ENCODE measurements around the gene FBXO11.
"Not testable (repeated sequence)": the region's sequence is repeated elsewhere in the genome, so short reads cannot be mapped to it uniquely, and the experiment has no call there.

Gene FBXO11

GRCh38 chr2:47897883-47898731 lies 8.2 kb downstream of the FBXO11 start:
- no peak for DNase-seq

GRCh38 chr2:47897191-47897882 lies 9.0 kb downstream of the FBXO11 start:
- not testable (repeated sequence) for DNase-seq

GRCh38 chr2:47896450-47896968 lies 9.8 kb downstream of the FBXO11 start:
- DNase-seq = no peak

GRCh38 chr2:47893771-47894170 lies 12.5 kb downstream of the FBXO11 start:
- DNase-seq = no peak

- no peak for DNase-seq
Observed at GRCh38 chr2:47892338-47892730, 14.0 kb downstream of the FBXO11 start.

- no peak for DNase-seq
Observed at GRCh38 chr2:47891369-47892337, 14.6 kb downstream of the FBXO11 start.

- no peak for DNase-seq
Observed at GRCh38 chr2:47890711-47891368, 15.5 kb downstream of the FBXO11 start.

GRCh38 chr2:47888581-47889280 lies 17.6 kb downstream of the FBXO11 start:
- no peak for DNase-seq

- DNase-seq = no peak
Observed at GRCh38 chr2:47876912-47877311, 29.4 kb downstream of the FBXO11 start.

- DNase-seq = no peak
Observed at GRCh38 chr2:47872941-47873340, 33.4 kb downstream of the FBXO11 start.

- no peak for DNase-seq
Observed at GRCh38 chr2:47870641-47871540, 35.4 kb downstream of the FBXO11 start.

- no peak for DNase-seq
Observed at GRCh38 chr2:47869859-47870595, 36.3 kb downstream of the FBXO11 start.

GRCh38 chr2:47868611-47869352 lies 37.5 kb downstream of the FBXO11 start:
- DNase-seq = no peak

GRCh38 chr2:47867205-47867604 lies 39.1 kb downstream of the FBXO11 start:
- DNase-seq = no peak

- no peak for DNase-seq
Observed at GRCh38 chr2:47864566-47864965, 41.7 kb downstream of the FBXO11 start.

- DNase-seq = no peak
Observed at GRCh38 chr2:47862949-47863348, 43.3 kb downstream of the FBXO11 start.

- not testable (repeated sequence) for DNase-seq
Observed at GRCh38 chr2:47853067-47853777, 53.1 kb downstream of the FBXO11 start.

- DNase-seq = no peak
Observed at GRCh38 chr2:47850198-47850597, 56.1 kb downstream of the FBXO11 start.

Measured in DMS 273 treated with DMSO at 0.1 percent for 48 hours (cell line).